Endodermal cell (in vitro differentiated cells): ENCODE data around the gene FUOM. TPM values are rescaled to one million over a fixed set of nuclear protein-coding genes. Genes with fewer than 3 reads are reported as not detected.

Experiments
- DNase-seq: peaks from one replicate; pipeline ENCODE4 v3.0.0-alpha.2; 2017
- H3K27ac ChIP-seq: 2 replicates; pipeline ENCODE4 v1.5.1; 2013; ENCODE audit warnings: mild to moderate bottlenecking, low read depth, low read length, moderate library complexity
- H3K27me3 ChIP-seq: 2 replicates; pipeline ENCODE4 v1.6.1; 2013; ENCODE audit warnings: mild to moderate bottlenecking, low read length, moderate library complexity; ENCODE audit not compliant: insufficient read depth, control insufficient read depth, poor library complexity, severe bottlenecking
- H3K36me3 ChIP-seq: 2 replicates; pipeline ENCODE4 v1.7.0; 2013; ENCODE audit warnings: mild to moderate bottlenecking, low read length, moderate library complexity; ENCODE audit not compliant: control insufficient read depth, insufficient read depth
- H3K4me1 ChIP-seq: one replicate; pipeline ENCODE4 v1.7.0; 2013; ENCODE audit warnings: low read length; ENCODE audit not compliant: control insufficient read depth, insufficient read depth
- H3K4me3 ChIP-seq: 2 replicates; pipeline ENCODE4 v1.5.1; 2013; ENCODE audit warnings: mild to moderate bottlenecking, low read length, moderate library complexity
- H3K9ac ChIP-seq: 2 replicates; pipeline ENCODE4 v1.6.1; 2013; ENCODE audit warnings: mild to moderate bottlenecking, low read length, moderate library complexity; ENCODE audit not compliant: poor library complexity, severe bottlenecking; ENCODE audit errors: extremely low read depth
- H3K9me3 ChIP-seq: 2 replicates; pipeline ENCODE4 v1.6.1; 2013; ENCODE audit warnings: mild to moderate bottlenecking, low read length, moderate library complexity; ENCODE audit not compliant: control insufficient read depth
- H3K27ac Mint-ChIP-seq: 2 replicates; pipeline ENCODE4 v1.8.0; 2020; ENCODE audit warnings: mixed read lengths
- H3K27me3 Mint-ChIP-seq: 2 replicates; pipeline ENCODE4 v1.8.0; 2021; ENCODE audit warnings: mild to moderate bottlenecking, mixed read lengths; ENCODE audit not compliant: insufficient read depth
- H3K36me3 Mint-ChIP-seq: 2 replicates; pipeline ENCODE4 v1.8.0; 2020; ENCODE audit warnings: low read depth, mixed read lengths
- H3K4me1 Mint-ChIP-seq: 2 replicates; pipeline ENCODE4 v1.8.0; 2020; ENCODE audit warnings: mixed read lengths
- H3K4me3 Mint-ChIP-seq: 2 replicates; pipeline ENCODE4 v1.8.0; 2020; ENCODE audit warnings: mild to moderate bottlenecking, moderate library complexity, mixed read lengths
- H3K9me3 Mint-ChIP-seq: 2 replicates; pipeline ENCODE4 v1.8.0; 2020; ENCODE audit warnings: mild to moderate bottlenecking, mixed read lengths
- CTCF ChIP-seq: fragments of 200-600 bp; sonication (generic); conservative IDR thresholded peaks from 2 replicates; pipeline ENCODE4 v1.5.0; 2021; ENCODE audit warnings: antibody characterized with exemption, mild to moderate bottlenecking
- WGBS, 2 experiments: methylation state at CpG; one replicate each; pipeline versions ENCODE4 v1.1.5 to v1.1.7; 2013; ENCODE audit warnings: missing lambda C conversion rate in 2 of 2, mixed read lengths in 1 of 2; ENCODE audit not compliant: insufficient coverage in 1 of 2, insufficient read length in 1 of 2; 5-methylcytosine and 5-hydroxymethylcytosine counted together
- total RNA-seq, 2 donors: library from RNA; stranded (reverse); fragmentation: NEBNext Ultra II Directional in 1 of 2; extraction: Animal tissue kit (Norgen Biotek cat#: 25700) in 1 of 2; gene quantifications; 2 replicates in 1 of 2; 3 replicates in 1 of 2; pipeline ENCODE4 v1.2.1, GENCODE V29; 2021

FUOM gene
- total RNA-seq, 2 donors from 2014 or later: 81.0 to 83.9 TPM

GRCh38 chr10:133355991-133356390, 1.8 kb downstream of the FUOM start:
- H3K9ac ChIP-seq: no peak overlapping the region
- no peak for TF ChIP-seq CTCF
- peaks cover 4% of the 10 kb centered on the region for H3K27me3 Mint-ChIP-seq
- no peak for DNase-seq
- 80 to 93% methylated on average over 1 to 3 of the region's 3 CpGs for WGBS, 2 experiments
- H3K4me3 ChIP-seq: peak overlapping the region; percentile 83
- peaks cover 14% of the 10 kb centered on the region for H3K36me3 ChIP-seq
- no peak overlapping the region for H3K27ac ChIP-seq
- H3K4me1 Mint-ChIP-seq: peaks cover 8% of the 10 kb centered on the region
- H3K9me3 Mint-ChIP-seq: no peaks in the 10 kb centered on the region
- peaks cover 13% of the 10 kb centered on the region for H3K4me1 ChIP-seq
- H3K4me3 Mint-ChIP-seq: peak overlapping the region; percentile 73
- H3K9me3 ChIP-seq: no peaks in the 10 kb centered on the region
- no peaks in the 10 kb centered on the region for H3K27me3 ChIP-seq
- no peak overlapping the region for H3K27ac Mint-ChIP-seq
- peaks cover 3% of the 10 kb centered on the region for H3K36me3 Mint-ChIP-seq

GRCh38 chr10:133355266-133355665, 2.6 kb downstream of the FUOM start:
- 87 to 100% methylated on average over 4 to 6 of the region's 6 CpGs for WGBS, 2 experiments
- Histone ChIP-seq H3K4me1 (peaks cover 12% of the 10 kb centered on the region), H3K27me3 (no peaks in the 10 kb centered on the region), H3K4me3 (no peak overlapping the region), H3K9me3 (no peaks in the 10 kb centered on the region), H3K9ac (no peak overlapping the region), H3K36me3 (peaks cover 14% of the 10 kb centered on the region), H3K27ac (no peak overlapping the region)
- Mint-ChIP-seq H3K4me3 (no peak overlapping the region), H3K36me3 (peaks cover 3% of the 10 kb centered on the region), H3K27me3 (peaks cover 3% of the 10 kb centered on the region), H3K9me3 (no peaks in the 10 kb centered on the region), H3K4me1 (peaks cover 7% of the 10 kb centered on the region), H3K27ac (no peak overlapping the region)
- TF ChIP-seq CTCF: no peak
- DNase-seq: no peak

GRCh38 chr10:133354672-133355240, 3.1 kb downstream of the FUOM start:
- no peaks in the 10 kb centered on the region for H3K9me3 Mint-ChIP-seq
- peaks cover 3% of the 10 kb centered on the region for H3K36me3 Mint-ChIP-seq

More at GRCh38 chr10:133354672-133355240, 3.1 kb downstream of the FUOM start:
- DNase-seq: no peak
- peaks cover 2% of the 10 kb centered on the region for H3K4me1 Mint-ChIP-seq
- H3K4me3 Mint-ChIP-seq: no peak overlapping the region
- Histone ChIP-seq H3K27ac (no peak overlapping the region), H3K9ac (no peak overlapping the region), H3K9me3 (no peaks in the 10 kb centered on the region), H3K27me3 (no peaks in the 10 kb centered on the region), H3K4me3 (no peak overlapping the region), H3K4me1 (peaks cover 8% of the 10 kb centered on the region), H3K36me3 (peaks cover 14% of the 10 kb centered on the region)
- no peak for TF ChIP-seq CTCF
- H3K27me3 Mint-ChIP-seq: no peaks in the 10 kb centered on the region
- H3K27ac Mint-ChIP-seq: no peak overlapping the region
- 91 to 96% methylated on average over 12 to 14 of the region's 14 CpGs for WGBS, 2 experiments
